Stimulated activated CD4-positive, alpha-beta T cell treated with anti-CD3 and anti-CD28 coated beads, Interleukin-1b, Interleukin-23, amount 100 ng/mL, for 1 hour (primary cell): Measurements from ENCODE around the gene GSN.

Experiments used
- DNase-seq, 2 donors: peaks; one replicate each; pipeline ENCODE4 v3.0.0-alpha.2; 2020; ENCODE audit warnings: low read depth in 2 of 2

Gene GSN

DNA sequence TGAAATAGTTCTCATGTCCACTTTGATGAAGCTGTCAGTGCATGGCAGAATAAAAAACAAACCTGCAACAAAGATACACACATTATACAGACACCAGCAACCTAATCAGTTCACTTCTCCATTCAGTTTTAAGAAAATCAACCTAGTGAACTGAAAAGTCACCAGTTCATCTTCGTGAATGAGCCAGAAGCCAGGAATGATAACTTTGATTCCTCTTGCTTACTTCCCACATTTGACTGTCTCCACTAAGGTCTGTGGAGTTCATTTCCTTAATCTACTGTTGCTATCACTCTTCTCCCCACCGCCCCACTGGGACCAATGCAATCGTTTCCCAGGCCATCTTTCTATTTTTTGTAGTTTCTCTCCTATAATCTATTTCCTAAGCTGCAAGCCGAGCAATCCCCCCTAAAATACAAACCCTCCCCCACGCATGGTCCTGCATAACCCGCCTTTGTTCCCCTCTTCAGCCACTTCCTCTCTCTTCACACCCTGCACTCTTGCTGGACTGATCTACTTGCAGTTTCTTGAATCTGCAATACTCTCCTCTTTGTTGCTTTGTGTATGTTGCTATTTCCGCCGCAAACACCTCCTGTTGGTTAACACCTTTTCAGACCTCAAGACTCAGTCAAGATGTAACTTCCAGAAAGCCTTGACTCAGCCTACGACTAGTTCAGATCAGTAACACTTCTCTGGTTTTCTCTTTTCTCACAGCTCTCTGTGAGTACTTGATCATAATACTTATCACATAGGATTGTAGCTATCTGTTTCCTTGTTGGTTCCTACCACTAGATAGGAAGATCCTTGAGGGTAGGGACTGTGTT, 85.5 kb downstream of the GSN start:
- DNase-seq = peak in 1 of 2 donors; percentile 9

DNA sequence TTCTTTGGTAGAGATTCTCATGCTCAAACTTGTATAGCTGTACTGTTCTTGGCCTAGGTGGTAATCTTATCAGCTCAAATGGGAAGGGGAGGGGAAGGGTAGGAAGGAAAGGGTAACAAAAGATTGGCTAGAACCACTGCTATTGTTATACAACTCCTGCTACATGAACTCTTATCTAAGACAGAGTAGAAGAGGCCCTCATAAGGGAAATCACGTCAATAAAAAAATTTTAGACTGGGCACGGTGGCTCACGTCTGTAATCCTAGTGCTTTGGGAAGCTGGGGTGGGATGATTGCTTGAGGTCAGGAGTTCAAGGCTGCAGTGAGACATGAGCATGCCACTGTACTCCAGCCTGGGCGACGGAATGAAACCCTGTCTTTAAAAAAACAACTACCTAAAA, 86.2 kb downstream of the GSN start:
- no peak for DNase-seq

GRCh38 chr9:121354762-121355161, 86.8 kb downstream of the GSN start:
- DNase-seq = no peak

DNA sequence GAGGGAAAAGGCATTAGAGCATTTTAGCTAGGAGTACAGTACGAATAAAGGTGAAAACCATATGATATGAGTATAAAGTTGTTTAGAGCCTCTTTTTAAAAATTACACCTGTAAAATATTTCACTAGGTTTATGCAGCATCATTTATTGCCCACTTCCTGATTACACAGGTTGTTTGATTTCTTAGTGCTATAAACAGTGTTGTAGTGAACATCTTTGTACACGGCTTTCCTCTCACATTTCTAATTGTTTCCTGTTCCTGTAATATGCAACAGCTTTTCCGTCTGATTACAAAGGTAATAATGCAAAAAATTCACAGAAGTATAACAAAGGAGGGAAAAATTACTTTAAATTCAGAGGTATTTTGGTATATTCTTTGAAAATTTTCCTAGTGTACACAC, 89.0 kb downstream of the GSN start:
- DNase-seq = no peak

DNA sequence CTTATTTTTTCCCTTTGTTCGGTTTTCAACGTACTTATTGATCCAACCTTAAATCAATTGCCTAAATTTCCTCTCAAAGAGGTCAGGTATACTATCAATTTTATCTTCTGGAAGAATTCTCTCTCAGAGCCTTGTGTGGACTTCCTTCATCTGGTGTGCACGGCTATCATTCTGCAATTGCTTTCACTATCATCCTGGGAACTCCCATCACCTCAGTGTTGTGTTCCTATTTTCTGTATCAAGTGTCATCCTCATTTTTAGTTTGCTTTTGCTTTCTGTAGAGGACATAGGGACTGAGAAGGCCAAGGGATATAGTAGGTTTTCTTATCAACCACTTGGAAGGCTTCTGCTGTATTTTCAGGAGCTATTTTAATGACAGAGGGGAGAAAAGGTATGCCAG, 90.8 kb downstream of the GSN start:
- DNase-seq = no peak

DNA sequence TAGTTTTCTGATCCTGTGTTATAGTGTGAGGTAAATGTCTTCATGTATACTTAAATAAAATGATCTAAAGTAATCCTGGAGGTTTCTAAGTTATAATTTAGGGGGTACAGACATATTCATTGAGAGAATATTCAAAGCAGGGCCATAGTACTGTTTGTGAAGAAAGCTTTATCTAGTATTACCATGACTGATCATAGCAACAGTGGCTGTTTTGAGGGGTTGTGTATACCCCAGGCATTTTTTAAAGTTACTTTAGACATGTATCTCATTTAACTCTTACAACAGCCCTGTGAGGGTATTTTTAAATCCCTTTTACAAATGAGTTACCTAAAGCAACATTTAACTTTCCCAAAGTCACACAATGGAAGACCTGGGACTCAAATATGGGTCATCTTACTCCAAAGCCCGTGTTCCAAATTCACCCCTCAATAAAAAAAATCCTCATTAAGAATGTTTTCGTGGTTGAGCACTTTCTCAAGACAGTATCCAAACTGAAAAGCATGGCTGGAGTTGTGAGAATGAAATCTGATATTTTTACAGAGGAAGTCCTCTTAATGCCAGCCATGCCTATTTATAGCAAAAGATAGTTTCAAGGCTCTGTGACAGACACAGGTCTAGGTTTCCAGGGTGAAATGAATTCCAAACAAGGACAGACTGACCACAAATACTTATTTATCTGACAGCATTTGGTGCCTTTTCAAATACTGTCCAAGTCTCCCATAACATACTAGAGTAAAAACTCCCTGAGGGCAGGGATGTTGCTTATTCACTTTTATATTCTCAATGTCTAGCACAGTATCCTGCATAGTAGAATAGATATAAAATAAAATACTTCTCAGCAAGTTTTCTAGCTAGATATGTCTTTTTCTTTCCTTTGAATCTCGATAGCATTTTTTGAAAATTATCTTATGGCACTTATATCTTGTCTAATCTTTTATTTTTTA, 91.7 kb downstream of the GSN start:
- no peak for DNase-seq

DNA sequence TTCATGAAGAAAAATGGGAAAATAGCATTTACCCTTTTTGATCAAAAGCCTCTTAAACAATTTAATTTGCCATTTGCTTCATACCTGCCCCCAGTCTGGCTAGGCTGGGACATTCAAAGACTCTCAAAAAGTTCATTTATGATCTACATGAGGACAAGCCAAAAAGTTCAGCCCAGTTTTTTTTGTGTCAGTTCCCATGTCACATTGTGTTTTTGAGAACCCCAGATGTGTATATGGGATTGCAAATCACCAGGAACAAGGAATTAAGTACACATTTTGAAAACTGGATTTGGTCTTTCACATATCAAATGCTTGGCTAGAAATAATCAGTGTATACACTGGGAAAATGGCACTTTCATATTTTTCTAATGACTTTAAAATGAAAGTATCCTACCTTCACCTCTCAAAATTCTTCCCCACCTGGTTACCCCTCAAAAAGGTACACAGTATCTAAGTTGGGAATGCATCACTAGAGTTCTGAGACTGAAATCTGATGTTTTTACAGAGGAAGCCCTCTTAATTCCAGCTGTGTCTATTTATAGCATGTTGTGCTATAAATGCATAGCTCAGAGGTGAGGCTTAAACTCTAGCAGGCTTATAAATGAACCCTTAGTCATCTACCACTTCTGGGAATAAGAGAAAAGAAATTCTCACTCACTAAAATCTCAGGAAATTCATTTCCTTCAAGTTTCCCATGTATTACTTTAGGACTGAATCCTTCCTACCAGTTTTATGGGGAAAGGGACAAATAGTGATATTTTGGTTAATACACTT, 92.8 kb downstream of the GSN start:
- no peak for DNase-seq

GRCh38 chr9:121362813-121363621, 95.1 kb downstream of the GSN start:
- no peak for DNase-seq

DNA sequence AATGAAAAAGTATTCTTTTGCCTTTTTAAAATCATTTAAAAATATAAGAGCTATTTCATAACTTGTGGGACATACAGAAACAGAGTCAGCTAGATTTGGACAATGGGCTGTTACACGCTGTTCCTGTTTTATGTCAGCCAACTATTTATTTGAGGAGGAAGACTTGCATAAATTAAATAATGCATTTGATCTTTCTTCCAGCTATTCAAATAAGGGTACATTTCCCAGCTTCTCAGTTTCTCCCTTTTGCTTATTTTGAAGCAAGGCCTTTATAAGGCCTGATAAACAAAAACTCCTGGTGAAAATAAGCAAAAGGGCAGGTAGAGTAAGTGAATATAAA, 95.6 kb downstream of the GSN start:
- DNase-seq = no peak

DNA sequence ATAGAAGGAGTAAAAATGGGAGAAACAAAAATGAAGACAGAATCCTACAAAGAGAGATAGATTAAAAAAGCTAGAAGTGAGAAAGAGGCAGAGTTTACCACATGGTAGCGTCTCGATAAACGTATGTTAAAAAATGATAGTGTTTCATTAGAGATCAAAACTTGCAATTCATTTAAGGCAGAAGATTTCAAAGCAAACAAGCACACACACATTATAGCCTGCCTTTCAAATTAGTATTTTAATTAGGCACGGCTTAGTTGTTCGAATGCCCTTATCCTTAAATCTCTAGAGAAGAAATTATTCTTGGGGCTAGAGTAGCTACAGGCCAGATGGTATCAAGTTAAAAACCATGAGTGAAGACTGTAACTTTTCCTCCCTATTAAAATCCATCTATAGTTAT, 96.1 kb downstream of the GSN start:
- DNase-seq = no peak

DNA sequence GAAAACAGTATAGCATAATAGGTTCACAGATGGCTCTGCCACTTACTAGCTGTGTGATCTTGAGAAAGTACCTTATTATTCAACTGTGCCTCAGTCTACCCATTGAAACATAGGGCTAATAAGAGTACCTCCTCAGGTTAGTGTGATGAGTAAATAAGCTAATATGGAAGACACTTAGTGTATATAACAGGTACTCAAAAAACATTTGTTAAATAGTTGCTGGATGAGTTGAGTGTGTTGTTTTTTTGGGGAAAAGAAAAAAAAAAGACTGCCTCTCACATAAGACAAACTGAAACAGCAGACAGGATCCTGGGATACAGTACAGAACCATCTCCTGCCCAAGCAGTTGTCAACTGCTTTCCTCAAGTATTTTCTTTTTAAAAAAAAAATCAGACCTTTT, 96.9 kb downstream of the GSN start:
- DNase-seq = no peak

GRCh38 chr9:121365564-121365963, 97.6 kb downstream of the GSN start:
- no peak for DNase-seq

GRCh38 chr9:121366611-121367192, 98.7 kb downstream of the GSN start:
- DNase-seq = no peak

GRCh38 chr9:121367306-121368137, 99.6 kb downstream of the GSN start:
- DNase-seq = no peak

DNA sequence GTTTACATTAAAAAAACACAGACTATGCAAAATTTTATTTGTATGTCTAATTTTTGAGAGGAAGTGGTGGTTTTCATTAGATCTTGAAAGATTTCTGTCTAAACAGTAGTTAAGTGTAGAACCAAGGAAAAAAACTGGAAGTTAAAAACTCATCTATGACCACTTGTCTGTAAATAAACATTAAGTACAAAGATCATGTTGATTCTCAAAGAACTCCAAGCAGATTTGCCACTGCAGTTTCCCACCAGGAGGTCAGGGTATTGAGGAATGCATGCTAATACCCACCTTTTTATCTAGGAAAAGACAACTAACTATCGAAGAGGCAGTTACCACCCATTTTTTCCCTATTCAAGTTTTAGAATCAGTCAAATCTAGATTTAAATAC, 100.2 kb downstream of the GSN start:
- DNase-seq = no peak

GRCh38 chr9:121368745-121369144, 100.8 kb downstream of the GSN start:
- no peak for DNase-seq

- peak in 1 of 2 donors; percentile 24 for DNase-seq
Observed at GRCh38 chr9:121369595-121370265, 101.8 kb downstream of the GSN start, which contains the start of gene STOM. TSS of gene STOM (minus strand) at chr9:121370250. CDS start at chr9:121370187, 63 bp downstream.

- no peak for DNase-seq
Observed at GRCh38 chr9:121371495-121372061, 103.6 kb downstream of the GSN start.
